Measurements from ENCODE around the gene GPD2. TPM values are rescaled to one million over a fixed set of nuclear protein-coding genes. Genes with fewer than 3 reads are reported as not detected.

GPD2 gene
- total and polyA plus RNA-seq, 2 of the 13 experiments (the other 11 are each of a cell fraction or from before 2014, with no cell fraction given) = not detected

DNA sequence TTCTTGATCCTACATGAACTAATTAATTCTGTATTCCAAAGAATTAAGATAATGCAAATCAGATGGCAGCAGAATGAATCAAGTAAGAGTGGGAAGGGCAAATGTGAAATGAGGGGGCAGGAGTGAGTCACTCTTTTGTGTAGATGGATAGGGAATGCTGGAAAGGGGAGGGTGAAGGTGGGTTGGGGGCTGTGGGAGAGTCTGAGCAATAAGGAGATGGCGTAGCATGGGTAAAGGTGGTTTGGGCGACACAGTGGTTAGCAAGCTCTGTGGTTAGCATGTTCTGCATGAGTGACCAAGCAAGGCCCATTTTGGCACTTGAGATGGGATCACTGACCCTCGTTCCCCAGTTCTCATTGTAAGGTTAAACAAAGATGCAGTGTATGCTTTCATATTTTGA, 20.4 kb downstream of the GPD2 start (continued):
- TF ChIP-seq, protein P1, sequence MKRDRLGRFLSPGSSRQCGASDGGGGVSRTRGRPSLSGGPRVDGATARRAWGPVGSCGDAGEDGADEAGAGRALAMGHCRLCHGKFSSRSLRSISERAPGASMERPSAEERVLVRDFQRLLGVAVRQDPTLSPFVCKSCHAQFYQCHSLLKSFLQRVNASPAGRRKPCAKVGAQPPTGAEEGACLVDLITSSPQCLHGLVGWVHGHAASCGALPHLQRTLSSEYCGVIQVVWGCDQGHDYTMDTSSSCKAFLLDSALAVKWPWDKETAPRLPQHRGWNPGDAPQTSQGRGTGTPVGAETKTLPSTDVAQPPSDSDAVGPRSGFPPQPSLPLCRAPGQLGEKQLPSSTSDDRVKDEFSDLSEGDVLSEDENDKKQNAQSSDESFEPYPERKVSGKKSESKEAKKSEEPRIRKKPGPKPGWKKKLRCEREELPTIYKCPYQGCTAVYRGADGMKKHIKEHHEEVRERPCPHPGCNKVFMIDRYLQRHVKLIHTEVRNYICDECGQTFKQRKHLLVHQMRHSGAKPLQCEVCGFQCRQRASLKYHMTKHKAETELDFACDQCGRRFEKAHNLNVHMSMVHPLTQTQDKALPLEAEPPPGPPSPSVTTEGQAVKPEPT (CRISPR knock-in tag; IDR thresholded peaks at IDR 0.05; ENCODE audit: low read depth) = no peak
- TF ChIP-seq, protein P2, sequence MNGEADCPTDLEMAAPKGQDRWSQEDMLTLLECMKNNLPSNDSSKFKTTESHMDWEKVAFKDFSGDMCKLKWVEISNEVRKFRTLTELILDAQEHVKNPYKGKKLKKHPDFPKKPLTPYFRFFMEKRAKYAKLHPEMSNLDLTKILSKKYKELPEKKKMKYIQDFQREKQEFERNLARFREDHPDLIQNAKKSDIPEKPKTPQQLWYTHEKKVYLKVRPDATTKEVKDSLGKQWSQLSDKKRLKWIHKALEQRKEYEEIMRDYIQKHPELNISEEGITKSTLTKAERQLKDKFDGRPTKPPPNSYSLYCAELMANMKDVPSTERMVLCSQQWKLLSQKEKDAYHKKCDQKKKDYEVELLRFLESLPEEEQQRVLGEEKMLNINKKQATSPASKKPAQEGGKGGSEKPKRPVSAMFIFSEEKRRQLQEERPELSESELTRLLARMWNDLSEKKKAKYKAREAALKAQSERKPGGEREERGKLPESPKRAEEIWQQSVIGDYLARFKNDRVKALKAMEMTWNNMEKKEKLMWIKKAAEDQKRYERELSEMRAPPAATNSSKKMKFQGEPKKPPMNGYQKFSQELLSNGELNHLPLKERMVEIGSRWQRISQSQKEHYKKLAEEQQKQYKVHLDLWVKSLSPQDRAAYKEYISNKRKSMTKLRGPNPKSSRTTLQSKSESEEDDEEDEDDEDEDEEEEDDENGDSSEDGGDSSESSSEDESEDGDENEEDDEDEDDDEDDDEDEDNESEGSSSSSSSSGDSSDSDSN (CRISPR knock-in tag; IDR thresholded peaks at IDR 0.05) = no peak
- TF ChIP-seq U2AF1 (optimal IDR thresholded peaks at IDR 0.05; ENCODE audit: low read depth, low read length) (no peak), PHF8 (CRISPR knock-in tag; IDR thresholded peaks at IDR 0.05) (no peak), ZZZ3 (CRISPR knock-in tag; IDR thresholded peaks at IDR 0.05; ENCODE audit: borderline replicate concordance) (no peak), AGO1 (IDR thresholded peaks at IDR 0.05; ENCODE audit: low read depth, low read length, poor library complexity, severe bottlenecking) (no peak), YEATS2 (CRISPR knock-in tag; IDR thresholded peaks at IDR 0.05; ENCODE audit: borderline replicate concordance) (no peak), RFX1 (IDR thresholded peaks at IDR 0.05) (no peak), ZFP1 (CRISPR knock-in tag; IDR thresholded peaks at IDR 0.05) (no peak), PRMT3 (CRISPR knock-in tag; IDR thresholded peaks at IDR 0.05; ENCODE audit: borderline replicate concordance, low read depth) (no peak), POLR2AphosphoS2 (IDR thresholded peaks at IDR 0.05; ENCODE audit: low read depth, low read length) (no peak), GTF2F1 (IDR thresholded peaks at IDR 0.05; ENCODE audit: low read length) (no peak), ZNF468 (CRISPR knock-in tag; IDR thresholded peaks at IDR 0.05) (no peak), SETDB1 (CRISPR knock-in tag; IDR thresholded peaks at IDR 0.05; ENCODE audit: borderline replicate concordance) (no peak), ZNF598 (CRISPR knock-in tag; IDR thresholded peaks at IDR 0.05; ENCODE audit: borderline replicate concordance) (no peak), KDM4B (CRISPR knock-in tag; IDR thresholded peaks at IDR 0.05) (no peak)
